ENCODE data around the gene RIC8A. TPM values are rescaled to one million over a fixed set of nuclear protein-coding genes. Genes with fewer than 3 reads are reported as not detected.
A peak's percentile ranks its signal among the peaks of the same experiment; 100 is the strongest.

Gene RIC8A
- total and polyA plus RNA-seq, 10 of the 15 experiments (the other 5 are each of a cell fraction or from before 2014, with no cell fraction given) = 10.4 to 157 (median 81.4) TPM

- TF ChIP-seq CUX1 (IDR thresholded peaks at IDR 0.05; ENCODE audit: insufficient replicate concordance, low read depth, low read length) = no peak
- no peak for TF ChIP-seq HCFC1 (IDR thresholded peaks at IDR 0.05; ENCODE audit: low read length)
- TF ChIP-seq CBFB (IDR thresholded peaks at IDR 0.05; ENCODE audit: low read depth) = no peak; the same call in 1 of the 2 replicates
- peak; percentile 63 for TF ChIP-seq LARP7 (IDR thresholded peaks at IDR 0.05)
- no peak for TF ChIP-seq FOXK2 (IDR thresholded peaks at IDR 0.05)
- TF ChIP-seq PAX5 (IDR thresholded peaks at IDR 0.05; ENCODE audit: borderline replicate concordance, low read depth, low read length) = peak; percentile 33; the same call in 1 of the 2 replicates
- TF ChIP-seq SIN3A (IDR thresholded peaks at IDR 0.05; ENCODE audit: low read depth, low read length) = no peak
- TF ChIP-seq EGR1 (IDR thresholded peaks at IDR 0.05; ENCODE audit: borderline replicate concordance in 1 of 2, low read depth in 2 of 2, low read length in 2 of 2) = peak in 1 of 2 experiments; percentile 80; a peak in 2 of 3 replicates
- TF ChIP-seq POLR2A (IDR thresholded peaks at IDR 0.05; ENCODE audit: low read depth, low read length) = peak; percentile 77
- 0 out of 2 replicates have a peak, but pooled peaks have one; percentile 6 for TF ChIP-seq RUNX3 (IDR thresholded peaks at IDR 0.05; ENCODE audit: low read length)
- peak; percentile 78 for TF ChIP-seq NKRF (conservative IDR thresholded peaks at IDR 0.05)
- TF ChIP-seq TAF1 (IDR thresholded peaks at IDR 0.05; ENCODE audit: borderline replicate concordance, low read depth, low read length) = peak; percentile 57; the same call in 1 of the 2 replicates
- TF ChIP-seq RB1 (IDR thresholded peaks at IDR 0.05; ENCODE audit: borderline replicate concordance) = 0 out of 2 replicates have a peak, but pooled peaks have one; percentile 37
- TF ChIP-seq RELA (IDR thresholded peaks at IDR 0.05; ENCODE audit: borderline replicate concordance, partially characterized antibody) = peak; percentile 43
- TF ChIP-seq PKNOX1 (IDR thresholded peaks at IDR 0.05) = 0 out of 2 replicates have a peak, but pooled peaks have one; percentile 4
- peak; percentile 9; the same call in 1 of the 2 replicates for TF ChIP-seq MLLT1 (IDR thresholded peaks at IDR 0.05)
- TF ChIP-seq TARDBP (IDR thresholded peaks at IDR 0.05; ENCODE audit: borderline replicate concordance) = 0 out of 2 replicates have a peak, but pooled peaks have one; percentile 33
- no peak for TF ChIP-seq RCOR1 (conservative IDR thresholded peaks at IDR 0.05; ENCODE audit: low read depth, low read length)
These were observed 841 bp downstream of the RIC8A start (continued) for GRCh38 chr11:208181-208916.
